Measurements from ENCODE around the gene FBXL7. TPM values are rescaled to one million over a fixed set of nuclear protein-coding genes. Genes with fewer than 3 reads are reported as not detected.

Gene FBXL7
- total and polyA plus RNA-seq, 2 experiments from 2014 or later: 4.5 to 15.2 TPM

DNA sequence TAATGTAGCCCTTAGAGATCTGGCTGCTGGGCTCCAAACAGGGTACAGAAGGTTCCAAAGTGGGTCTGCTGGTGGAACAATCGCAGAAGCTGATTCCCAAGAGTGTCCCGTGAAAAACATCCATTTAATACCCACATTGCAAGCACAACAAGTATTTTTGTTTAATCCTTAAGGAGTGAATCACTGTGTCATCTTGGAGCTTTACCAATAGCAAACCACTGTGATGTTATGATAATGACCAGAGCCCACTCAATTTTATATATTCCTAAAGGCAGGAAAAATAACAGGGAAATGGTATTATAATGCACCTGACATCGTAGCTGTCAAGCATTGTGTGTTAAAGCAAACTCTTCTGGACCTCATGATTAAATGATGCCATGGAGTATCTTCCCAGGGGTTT is 291.9 kb downstream of the FBXL7 start:
- DNase-seq (ENCODE audit: low spot score): no peak
- H3F3A ChIP-seq (replicated peaks; ENCODE audit: low read depth): no peaks in the 10 kb centered on the region
- H3K9me3 Mint-ChIP-seq: no peaks in the 10 kb centered on the region; the same call in 2 of the 3 replicates
- ATAC-seq: no peak
- no peak overlapping the region for H3K4me2 ChIP-seq
- H3K4me3 ChIP-seq: no peak overlapping the region
- no peak overlapping the region for H3K4me3 Mint-ChIP-seq
- H3K27ac Mint-ChIP-seq: no peak overlapping the region
- H3K36me3 Mint-ChIP-seq (ENCODE audit: low read depth): 0 out of 3 replicates have a peak, but pooled peaks cover 3% of the 10 kb centered on the region
- no peaks in the 10 kb centered on the region for H3K36me3 ChIP-seq (ENCODE audit: insufficient read depth)
- H3K9me2 ChIP-seq (ENCODE audit: insufficient read depth): peaks cover 11% of the 10 kb centered on the region
- H4K20me1 ChIP-seq (replicated peaks; ENCODE audit: insufficient read depth): no peaks in the 10 kb centered on the region
- peaks cover 32% of the 10 kb centered on the region for H3K4me1 Mint-ChIP-seq
- H3K27me3 ChIP-seq (ENCODE audit: insufficient read depth): no peaks in the 10 kb centered on the region
- no peak overlapping the region for H2AFZ ChIP-seq
- TF ChIP-seq ZNF331 (CRISPR knock-in tag; IDR thresholded peaks at IDR 0.05; ENCODE audit: low read depth): no peak
- no peak for TF ChIP-seq JUNB (IDR thresholded peaks at IDR 0.05; ENCODE audit: unreplicated experiment)
- TF ChIP-seq EZH2 (IDR thresholded peaks at IDR 0.05; ENCODE audit: low read depth, unreplicated experiment): no peak
- TF ChIP-seq, protein P1, sequence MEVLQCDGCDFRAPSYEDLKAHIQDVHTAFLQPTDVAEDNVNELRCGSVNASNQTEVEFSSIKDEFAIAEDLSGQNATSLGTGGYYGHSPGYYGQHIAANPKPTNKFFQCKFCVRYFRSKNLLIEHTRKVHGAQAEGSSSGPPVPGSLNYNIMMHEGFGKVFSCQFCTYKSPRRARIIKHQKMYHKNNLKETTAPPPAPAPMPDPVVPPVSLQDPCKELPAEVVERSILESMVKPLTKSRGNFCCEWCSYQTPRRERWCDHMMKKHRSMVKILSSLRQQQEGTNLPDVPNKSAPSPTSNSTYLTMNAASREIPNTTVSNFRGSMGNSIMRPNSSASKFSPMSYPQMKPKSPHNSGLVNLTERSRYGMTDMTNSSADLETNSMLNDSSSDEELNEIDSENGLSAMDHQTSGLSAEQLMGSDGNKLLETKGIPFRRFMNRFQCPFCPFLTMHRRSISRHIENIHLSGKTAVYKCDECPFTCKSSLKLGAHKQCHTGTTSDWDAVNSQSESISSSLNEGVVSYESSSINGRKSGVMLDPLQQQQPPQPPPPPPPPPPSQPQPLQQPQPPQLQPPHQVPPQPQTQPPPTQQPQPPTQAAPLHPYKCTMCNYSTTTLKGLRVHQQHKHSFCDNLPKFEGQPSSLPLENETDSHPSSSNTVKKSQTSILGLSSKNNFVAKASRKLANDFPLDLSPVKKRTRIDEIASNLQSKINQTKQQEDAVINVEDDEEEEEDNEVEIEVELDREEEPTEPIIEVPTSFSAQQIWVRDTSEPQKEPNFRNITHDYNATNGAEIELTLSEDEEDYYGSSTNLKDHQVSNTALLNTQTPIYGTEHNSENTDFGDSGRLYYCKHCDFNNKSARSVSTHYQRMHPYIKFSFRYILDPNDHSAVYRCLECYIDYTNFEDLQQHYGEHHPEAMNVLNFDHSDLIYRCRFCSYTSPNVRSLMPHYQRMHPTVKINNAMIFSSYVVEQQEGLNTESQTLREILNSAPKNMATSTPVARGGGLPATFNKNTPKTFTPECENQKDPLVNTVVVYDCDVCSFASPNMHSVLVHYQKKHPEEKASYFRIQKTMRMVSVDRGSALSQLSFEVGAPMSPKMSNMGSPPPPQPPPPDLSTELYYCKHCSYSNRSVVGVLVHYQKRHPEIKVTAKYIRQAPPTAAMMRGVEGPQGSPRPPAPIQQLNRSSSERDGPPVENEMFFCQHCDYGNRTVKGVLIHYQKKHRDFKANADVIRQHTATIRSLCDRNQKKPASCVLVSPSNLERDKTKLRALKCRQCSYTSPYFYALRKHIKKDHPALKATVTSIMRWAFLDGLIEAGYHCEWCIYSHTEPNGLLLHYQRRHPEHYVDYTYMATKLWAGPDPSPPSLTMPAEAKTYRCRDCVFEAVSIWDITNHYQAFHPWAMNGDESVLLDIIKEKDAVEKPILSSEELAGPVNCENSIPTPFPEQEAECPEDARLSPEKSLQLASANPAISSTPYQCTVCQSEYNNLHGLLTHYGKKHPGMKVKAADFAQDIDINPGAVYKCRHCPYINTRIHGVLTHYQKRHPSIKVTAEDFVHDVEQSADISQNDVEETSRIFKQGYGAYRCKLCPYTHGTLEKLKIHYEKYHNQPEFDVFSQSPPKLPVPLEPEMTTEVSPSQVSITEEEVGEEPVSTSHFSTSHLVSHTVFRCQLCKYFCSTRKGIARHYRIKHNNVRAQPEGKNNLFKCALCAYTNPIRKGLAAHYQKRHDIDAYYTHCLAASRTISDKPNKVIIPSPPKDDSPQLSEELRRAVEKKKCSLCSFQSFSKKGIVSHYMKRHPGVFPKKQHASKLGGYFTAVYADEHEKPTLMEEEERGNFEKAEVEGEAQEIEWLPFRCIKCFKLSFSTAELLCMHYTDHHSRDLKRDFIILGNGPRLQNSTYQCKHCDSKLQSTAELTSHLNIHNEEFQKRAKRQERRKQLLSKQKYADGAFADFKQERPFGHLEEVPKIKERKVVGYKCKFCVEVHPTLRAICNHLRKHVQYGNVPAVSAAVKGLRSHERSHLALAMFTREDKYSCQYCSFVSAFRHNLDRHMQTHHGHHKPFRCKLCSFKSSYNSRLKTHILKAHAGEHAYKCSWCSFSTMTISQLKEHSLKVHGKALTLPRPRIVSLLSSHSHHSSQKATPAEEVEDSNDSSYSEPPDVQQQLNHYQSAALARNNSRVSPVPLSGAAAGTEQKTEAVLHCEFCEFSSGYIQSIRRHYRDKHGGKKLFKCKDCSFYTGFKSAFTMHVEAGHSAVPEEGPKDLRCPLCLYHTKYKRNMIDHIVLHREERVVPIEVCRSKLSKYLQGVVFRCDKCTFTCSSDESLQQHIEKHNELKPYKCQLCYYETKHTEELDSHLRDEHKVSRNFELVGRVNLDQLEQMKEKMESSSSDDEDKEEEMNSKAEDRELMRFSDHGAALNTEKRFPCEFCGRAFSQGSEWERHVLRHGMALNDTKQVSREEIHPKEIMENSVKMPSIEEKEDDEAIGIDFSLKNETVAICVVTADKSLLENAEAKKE (CRISPR knock-in tag; IDR thresholded peaks at IDR 0.05): no peak
- no peak for TF ChIP-seq ZNF114 (CRISPR knock-in tag; IDR thresholded peaks at IDR 0.05)
- TF ChIP-seq EZH2phosphoT487 (IDR thresholded peaks at IDR 0.05; ENCODE audit: unreplicated experiment): no peak
- TF ChIP-seq, protein P2, sequence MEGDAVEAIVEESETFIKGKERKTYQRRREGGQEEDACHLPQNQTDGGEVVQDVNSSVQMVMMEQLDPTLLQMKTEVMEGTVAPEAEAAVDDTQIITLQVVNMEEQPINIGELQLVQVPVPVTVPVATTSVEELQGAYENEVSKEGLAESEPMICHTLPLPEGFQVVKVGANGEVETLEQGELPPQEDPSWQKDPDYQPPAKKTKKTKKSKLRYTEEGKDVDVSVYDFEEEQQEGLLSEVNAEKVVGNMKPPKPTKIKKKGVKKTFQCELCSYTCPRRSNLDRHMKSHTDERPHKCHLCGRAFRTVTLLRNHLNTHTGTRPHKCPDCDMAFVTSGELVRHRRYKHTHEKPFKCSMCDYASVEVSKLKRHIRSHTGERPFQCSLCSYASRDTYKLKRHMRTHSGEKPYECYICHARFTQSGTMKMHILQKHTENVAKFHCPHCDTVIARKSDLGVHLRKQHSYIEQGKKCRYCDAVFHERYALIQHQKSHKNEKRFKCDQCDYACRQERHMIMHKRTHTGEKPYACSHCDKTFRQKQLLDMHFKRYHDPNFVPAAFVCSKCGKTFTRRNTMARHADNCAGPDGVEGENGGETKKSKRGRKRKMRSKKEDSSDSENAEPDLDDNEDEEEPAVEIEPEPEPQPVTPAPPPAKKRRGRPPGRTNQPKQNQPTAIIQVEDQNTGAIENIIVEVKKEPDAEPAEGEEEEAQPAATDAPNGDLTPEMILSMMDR (conservative IDR thresholded peaks at IDR 0.05; ENCODE audit: low read depth in 2 of 2): no peak
- no peak for TF ChIP-seq POLR2AphosphoS5 (IDR thresholded peaks at IDR 0.05; ENCODE audit: low read depth)
- no peak for TF ChIP-seq CREB1 (CRISPR knock-in tag; IDR thresholded peaks at IDR 0.05; ENCODE audit: low read depth)
- peaks cover 2% of the 10 kb centered on the region for H3K27me3 Mint-ChIP-seq (ENCODE audit: insufficient read depth, low read depth, poor library complexity)
- no peak overlapping the region for H3K27ac ChIP-seq (ENCODE audit: low read depth)
- peaks cover 24% of the 10 kb centered on the region for H3K4me1 ChIP-seq (ENCODE audit: insufficient read depth)
- H3K79me2 ChIP-seq (replicated peaks; ENCODE audit: insufficient read depth): peaks cover 5% of the 10 kb centered on the region; the same call in 1 of the 2 replicates
